Measurements from ENCODE around the gene SLC6A3.

The SLC6A3 gene

DNA sequence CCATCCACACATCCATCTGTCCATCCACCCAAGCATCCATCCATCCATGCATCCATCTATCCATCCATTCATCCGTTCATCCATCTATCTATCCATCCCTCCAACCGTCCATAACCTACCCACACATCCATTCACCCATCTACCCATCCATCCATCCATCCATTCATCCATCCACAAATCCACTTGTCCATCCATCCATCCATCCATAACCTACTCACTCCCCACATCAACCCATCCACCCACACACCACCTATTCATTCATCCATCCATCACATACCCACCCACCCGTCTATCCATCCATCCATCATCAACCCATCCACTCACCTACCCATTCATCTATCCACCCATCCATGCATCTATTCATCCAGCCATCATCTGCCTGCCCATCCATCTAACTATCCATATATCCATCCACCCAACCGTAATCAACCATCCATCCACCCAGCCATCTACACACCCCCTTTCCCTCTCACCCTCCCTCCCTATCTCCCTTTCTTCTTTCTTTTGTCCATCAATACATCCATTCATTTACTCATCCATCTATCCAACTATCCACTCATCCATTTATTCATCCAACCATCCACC lies 56.8 kb downstream of the SLC6A3 start:
- no peak for DNase-seq (ENCODE audit: low read depth in 2 of 2)

GRCh38 chr5:1387876-1388275 lies 57.4 kb downstream of the SLC6A3 start:
- no peak for DNase-seq (ENCODE audit: low read depth in 2 of 2)

- DNase-seq (ENCODE audit: low read depth in 2 of 2) = no peak
Observed at GRCh38 chr5:1387059-1387755, 58.0 kb downstream of the SLC6A3 start.

GRCh38 chr5:1386274-1386717 lies 58.9 kb downstream of the SLC6A3 start:
- DNase-seq (ENCODE audit: low read depth in 2 of 2) = peak; percentile 31 to 38

- DNase-seq (ENCODE audit: low read depth in 2 of 2) = peak; percentile 64 to 91
Observed at GRCh38 chr5:1385395-1386273, 59.6 kb downstream of the SLC6A3 start.

- DNase-seq (ENCODE audit: low read depth in 2 of 2) = no peak
Observed at GRCh38 chr5:1384521-1384920, 60.7 kb downstream of the SLC6A3 start.

DNA sequence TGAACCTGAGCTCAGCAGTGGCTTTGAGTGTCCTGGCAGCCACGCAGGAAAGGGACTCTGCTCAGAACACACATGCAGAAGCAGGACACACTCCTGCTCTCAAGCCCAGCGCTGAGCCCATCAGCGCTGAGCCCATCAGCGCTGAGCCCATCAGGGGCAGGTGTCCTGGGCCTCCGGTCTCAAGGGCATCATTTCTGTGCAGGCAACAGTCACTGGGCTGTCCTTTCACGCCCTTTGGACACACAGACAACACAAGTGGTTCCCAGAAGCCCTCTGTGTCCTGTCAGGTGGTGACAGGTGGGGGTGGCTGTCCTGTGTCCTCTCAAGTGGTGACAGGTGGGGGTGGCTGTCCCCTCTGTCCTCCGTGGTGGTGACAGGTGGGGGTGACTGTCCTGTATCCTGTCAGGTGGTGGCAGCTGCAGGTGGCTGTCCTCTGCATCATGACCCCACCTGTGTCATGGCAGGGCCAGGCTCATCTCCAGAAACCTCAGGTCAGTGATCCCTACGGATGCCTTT lies 61.3 kb downstream of the SLC6A3 start:
- no peak for DNase-seq (ENCODE audit: low read depth in 2 of 2)

DNA sequence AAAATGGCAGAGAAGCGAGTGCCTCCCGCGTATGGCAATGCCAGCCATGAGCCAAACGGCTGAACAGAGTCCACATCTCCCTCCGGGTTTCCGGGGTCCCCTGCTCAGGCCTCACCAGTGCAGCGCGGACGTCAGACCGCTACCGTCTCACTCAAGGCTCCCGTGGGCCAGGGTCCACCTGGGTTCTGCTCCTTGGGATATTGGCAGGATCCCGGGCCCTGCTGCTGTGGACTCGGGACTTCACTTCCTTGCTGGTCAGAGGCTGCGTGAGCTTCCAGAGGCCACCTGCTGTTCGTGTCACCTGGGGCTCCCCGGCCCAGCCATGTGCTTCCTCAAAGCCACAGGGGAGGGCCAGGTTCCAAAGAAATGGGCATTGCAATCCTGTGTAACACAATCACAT lies 61.9 kb downstream of the SLC6A3 start:
- no peak for DNase-seq (ENCODE audit: low read depth in 2 of 2)

DNA sequence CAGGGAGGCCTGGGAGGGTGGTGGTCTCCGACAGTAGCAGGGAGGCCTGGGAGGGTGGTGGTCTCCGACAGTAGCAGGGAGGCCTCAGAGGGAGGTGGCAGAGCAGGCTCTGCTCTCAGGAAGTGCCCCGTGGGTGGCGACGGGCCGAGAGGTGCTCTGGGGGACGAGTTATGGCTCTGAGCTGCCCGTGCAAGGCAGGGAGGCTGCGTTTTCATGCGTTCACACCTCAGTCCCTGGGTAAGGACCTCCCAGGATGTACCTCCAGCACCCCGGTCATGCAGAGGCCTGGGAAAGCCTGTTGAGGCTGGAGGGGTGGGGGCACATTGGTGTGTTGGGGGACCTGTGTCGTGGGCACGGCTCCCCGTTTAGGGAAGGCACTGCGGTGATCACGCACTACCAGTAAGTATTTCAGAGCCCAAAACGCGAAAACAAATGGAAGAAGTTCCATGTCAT lies 63.0 kb downstream of the SLC6A3 start:
- no peak for DNase-seq (ENCODE audit: low read depth in 2 of 2)

GRCh38 chr5:1381370-1382247 lies 63.6 kb downstream of the SLC6A3 start:
- no peak for DNase-seq (ENCODE audit: low read depth in 2 of 2)

DNA sequence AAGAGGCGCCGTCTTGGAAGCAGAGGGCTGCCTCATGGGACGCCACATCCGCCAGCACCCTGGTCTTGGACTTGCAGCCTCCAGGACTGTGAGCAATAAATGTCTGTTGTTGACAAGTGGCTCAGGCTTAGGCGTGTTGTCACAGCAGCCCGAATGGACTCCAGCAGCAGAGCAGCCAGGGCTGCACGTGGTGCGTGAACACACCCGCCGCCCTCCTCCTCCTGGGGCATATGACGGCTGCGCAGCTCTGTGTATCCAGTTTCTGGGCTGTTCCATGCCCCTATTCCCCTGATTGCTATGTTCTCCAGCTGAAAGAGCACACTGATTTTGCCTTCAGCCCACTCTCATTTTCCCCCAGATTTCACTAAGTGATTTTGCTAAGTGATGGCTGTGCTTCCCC lies 64.3 kb downstream of the SLC6A3 start:
- DNase-seq (ENCODE audit: low read depth in 2 of 2) = no peak

DNA sequence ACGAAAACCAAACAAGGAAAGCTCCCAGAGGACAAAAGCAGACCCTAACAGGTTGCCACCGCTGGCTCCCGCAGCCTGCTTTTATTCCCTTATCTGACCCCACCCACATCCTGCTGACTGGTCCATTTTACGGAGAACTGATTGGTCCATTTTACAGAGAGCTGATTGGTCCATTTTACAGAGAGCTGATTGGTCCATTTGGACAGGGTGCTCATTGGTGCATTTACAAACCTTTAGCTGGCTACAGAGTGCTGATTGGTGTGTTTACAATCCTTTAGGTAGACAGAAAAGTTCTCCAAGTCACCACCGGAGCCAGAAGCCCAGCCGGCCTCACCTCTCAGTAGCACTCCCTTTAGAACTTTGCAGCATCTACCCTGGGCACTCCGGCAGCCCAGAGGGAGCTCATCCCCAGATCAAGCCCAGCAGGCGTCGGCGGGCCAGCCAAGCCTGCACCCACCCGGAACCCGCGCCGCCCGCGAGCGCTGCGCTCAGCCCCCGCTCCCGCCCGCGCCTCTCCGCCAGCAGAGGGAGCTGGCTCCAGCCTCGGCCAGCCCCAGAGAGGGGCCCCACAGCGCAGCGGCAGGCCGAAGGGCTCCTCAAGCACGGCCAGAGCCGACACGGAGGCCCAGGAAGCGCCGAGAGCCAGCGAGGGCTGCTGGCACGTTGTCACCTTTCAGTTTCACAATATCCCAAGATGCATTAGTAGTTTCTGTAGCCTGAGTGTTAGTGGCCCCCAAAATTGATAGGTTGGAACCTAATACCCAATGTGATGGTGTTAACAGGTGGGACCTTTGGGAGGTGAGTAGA lies 65.0 kb downstream of the SLC6A3 start:
- peak; percentile 11 to 22 for DNase-seq (ENCODE audit: low read depth in 2 of 2)

DNA sequence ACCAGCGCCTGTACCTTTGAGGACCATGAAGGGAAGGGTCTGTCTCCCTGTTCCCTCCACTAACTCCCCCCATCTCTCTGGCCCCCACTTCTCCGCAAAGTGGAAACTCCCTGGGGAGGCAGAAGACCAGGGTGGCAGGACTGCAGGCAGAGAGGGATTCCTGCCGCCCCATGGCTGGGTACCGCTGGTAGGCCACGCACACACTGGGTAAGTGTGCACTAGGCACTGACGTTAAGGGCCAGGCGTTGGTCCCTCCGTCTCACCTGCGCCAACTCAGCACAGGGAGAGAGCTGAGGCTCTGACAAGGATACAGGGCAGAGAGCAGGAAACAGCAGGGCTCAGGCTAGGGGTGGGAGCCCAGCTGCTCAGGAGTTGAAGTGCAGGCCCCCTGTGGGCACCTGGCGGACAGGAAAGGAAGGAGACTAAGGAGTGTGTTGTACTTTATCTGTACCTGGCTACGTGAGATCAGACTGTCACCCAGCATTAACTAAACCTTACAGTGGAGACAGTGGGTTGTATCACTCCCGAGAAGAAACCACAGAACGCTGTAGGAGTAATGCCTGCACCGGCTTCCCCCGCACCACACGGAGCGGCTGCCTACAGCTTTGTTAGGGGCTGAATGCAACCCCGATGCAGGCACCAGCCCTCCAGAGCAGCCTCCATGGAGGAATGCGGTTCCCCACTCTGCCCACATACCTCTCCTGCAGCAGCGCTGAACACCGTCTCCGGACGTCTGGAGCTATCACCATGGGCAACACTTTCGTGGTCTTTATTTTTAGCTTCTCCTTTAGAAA lies 66.2 kb downstream of the SLC6A3 start:
- DNase-seq (ENCODE audit: low read depth in 2 of 2) = no peak

DNA sequence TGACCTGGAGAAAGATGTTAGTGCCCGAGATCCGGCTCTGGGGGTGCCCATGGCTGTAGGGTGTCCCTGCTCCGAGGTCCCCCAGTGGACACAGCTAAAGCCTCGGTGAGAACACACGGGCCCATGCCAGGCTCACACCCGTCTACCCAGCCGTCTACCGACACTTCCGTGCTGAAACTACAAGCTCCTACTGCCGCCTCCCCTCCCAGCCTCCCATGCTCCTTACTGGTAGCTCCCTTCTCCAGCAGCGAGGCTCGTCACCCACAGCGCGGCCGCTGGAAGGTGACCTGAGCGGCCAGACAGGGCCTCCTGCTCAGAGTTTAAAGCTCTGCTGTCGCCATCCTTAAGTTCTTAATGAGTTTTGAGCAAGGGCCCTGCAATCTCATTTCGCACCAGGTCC lies 67.1 kb downstream of the SLC6A3 start:
- no peak for DNase-seq (ENCODE audit: low read depth in 2 of 2)

DNA sequence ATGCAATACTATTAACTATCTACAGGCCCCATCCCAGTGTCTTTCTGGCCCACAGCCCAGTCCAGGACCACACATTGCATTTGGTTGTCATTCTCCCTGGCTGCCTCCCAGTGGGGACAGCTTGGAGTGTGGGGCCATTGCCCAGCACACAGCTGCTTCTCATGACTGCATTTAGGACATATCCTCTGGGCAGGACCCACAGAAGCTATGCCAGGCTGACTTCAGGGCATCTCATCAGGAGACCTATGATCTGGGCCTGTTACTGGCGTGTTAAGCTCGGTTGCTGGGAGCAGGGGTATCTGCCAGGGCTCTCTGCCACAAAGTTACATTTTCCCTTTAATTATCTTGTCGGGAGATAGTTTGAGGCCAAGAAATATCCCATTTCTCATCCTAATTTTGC lies 68.3 kb downstream of the SLC6A3 start:
- DNase-seq (ENCODE audit: low read depth in 2 of 2) = no peak

DNA sequence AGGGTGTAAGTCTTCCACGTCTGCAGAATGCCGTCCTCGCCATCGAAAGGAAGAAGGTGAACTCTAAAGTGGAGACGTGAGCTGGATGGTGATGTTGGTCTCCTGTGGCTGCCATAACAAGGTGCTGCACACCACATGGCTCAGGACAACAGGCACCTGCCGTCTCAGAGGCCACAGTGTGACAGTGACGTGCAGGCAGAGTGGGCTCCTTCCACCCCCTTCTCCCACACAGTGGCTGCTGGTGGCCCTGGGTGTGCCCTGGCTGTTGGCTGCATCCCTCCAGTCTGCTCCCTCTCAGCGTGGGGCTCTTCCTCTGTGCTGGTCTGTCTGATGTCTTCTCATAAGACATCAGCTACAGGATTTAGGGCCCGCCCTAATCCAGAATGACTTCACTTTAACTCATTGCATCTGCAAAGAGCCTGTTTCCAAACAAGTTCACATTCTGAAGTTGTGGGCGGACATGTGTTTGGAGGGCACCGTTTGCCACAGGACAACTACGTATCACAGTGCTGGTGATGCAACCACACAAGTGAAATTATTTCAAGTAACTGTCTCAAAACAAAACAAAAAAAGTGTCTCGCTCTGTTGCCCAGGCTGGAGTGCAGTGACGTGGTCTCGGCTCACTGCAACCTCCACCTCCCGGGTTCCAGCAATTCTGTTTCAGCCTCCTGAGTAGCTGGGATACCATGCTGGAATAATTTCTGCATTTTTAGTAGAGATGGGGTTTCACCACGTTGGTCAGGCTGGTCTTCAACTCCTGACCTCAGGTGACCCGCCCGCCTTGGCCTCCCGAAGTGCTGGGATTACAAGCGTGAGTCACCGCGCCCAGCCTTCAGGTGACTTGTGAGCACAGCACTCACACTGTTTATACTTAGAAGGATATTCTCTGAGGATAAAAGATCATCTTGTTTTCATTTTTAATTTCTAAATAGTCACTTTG lies 69.1 kb downstream of the SLC6A3 start:
- DNase-seq (ENCODE audit: low read depth in 2 of 2) = no peak

- DNase-seq (ENCODE audit: low read depth in 2 of 2) = no peak
Observed at GRCh38 chr5:1374679-1375055, 70.6 kb downstream of the SLC6A3 start.

DNA sequence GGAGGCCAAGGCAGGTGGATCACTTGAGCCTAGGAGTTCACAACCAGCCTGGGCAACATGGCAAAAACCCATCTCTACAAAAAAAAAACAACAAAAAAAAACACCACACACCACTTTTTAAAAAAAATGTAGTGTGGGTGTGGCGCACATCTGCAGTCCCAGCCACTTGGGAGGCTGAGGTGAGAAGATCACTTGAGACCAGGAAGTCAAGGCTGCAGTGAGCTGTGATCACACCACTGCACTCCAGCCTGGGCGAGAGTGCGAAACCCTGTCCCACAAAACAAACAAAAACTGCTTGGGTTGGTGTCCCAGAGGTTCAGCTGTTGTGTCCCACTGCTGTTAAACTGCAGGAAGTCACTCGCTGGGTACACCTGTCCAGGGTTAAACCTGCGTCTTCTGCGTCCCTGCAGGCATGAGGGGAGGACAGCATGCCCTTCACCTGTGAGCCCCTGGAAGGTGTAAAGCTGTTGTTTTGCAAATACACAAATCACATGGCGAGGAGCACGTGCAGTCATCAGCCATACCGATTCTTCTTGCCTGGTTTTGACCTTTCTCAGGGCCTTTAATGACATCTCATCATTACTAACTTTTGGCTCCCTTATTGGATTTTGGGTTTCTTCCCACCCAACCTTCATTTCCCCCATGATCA lies 71.1 kb downstream of the SLC6A3 start:
- no peak for DNase-seq (ENCODE audit: low read depth in 2 of 2)
